Naive thymus-derived CD8-positive, alpha-beta T cell (primary cell): ENCODE results near the gene CCDC57. TPM values are rescaled to one million over a fixed set of nuclear protein-coding genes. Genes with fewer than 3 reads are reported as not detected.

Experiments
- ATAC-seq, 2 donors: fragments of 150-1000 bp; cut with Tn5 transposase in 1 of 2; sonication (Bioruptor Pico), chemical (Tn5 transposase) in 1 of 2; 1 replicate in 1 of 2; 2 replicates in 1 of 2; pipeline ENCODE4 v1.10.0; 2021; ENCODE audit warnings: mild to moderate bottlenecking in 2 of 2, moderate library complexity in 2 of 2
- POLR2A ChIA-PET: fragments of 350-600 bp; sonication (Branson Sonifier 250); formaldehyde crosslinking; loops from one replicate; lab custom pipeline; 2021; ENCODE audit warnings: antibody characterized with exemption; lab: Charles Lee
- DNase-seq, 10 donors: peaks; one replicate each; pipeline versions ENCODE4 v3.0.0 to v3.0.0-alpha.2; 2020 to 2022
- H3K27ac Mint-ChIP-seq, 10 donors: one replicate each; pipeline ENCODE4 v1.8.0; 2020 to 2022; ENCODE audit warnings: mild to moderate bottlenecking in 10 of 10, mixed read lengths in 10 of 10, moderate library complexity in 4 of 10, inconsistent platforms in 1 of 10
- H3K27me3 Mint-ChIP-seq, 5 donors: one replicate each; pipeline ENCODE4 v1.8.0; 2021 to 2022; ENCODE audit warnings: mixed read lengths in 5 of 5
- H3K36me3 Mint-ChIP-seq, 3 donors: one replicate each; pipeline ENCODE4 v1.8.0; 2020 to 2022; ENCODE audit warnings: mixed read lengths in 3 of 3, mild to moderate bottlenecking in 2 of 3, inconsistent platforms in 1 of 3
- H3K4me1 Mint-ChIP-seq, 4 donors: one replicate each; pipeline ENCODE4 v1.8.0; 2021 to 2022; ENCODE audit warnings: mixed read lengths in 4 of 4
- H3K4me3 Mint-ChIP-seq, 10 donors: one replicate each; pipeline ENCODE4 v1.8.0; 2020 to 2022; ENCODE audit warnings: mild to moderate bottlenecking in 10 of 10, mixed read lengths in 10 of 10, moderate library complexity in 6 of 10, inconsistent platforms in 1 of 10
- H3K9me3 Mint-ChIP-seq, 9 donors: one replicate each; pipeline ENCODE4 v1.8.0; 2020 to 2022; ENCODE audit warnings: mixed read lengths in 9 of 9, mild to moderate bottlenecking in 3 of 9, inconsistent platforms in 1 of 9, moderate library complexity in 1 of 9
- polyA plus RNA-seq, 3 donors: library from polyadenylated mRNA; unstranded; fragments of 300-500 nt; fragmentation: Illumina TruSeq; gene quantifications; one replicate each; pipeline ENCODE4 v1.2.3, GENCODE V29; 2021
- total RNA-seq, 8 experiments: library from RNA in 2 of 8; stranded (reverse) in 2 of 8; gene quantifications; one replicate each; pipeline ENCODE4 v1.2.3 and lab custom pipeline; 2021 to 2026

The CCDC57 gene
- total and polyA plus RNA-seq, 5 experiments from 2014 or later: 39.6 to 80.0 (median 53.5) TPM

GRCh38 chr17:82160075-82160474 lies 52.6 kb downstream of the CCDC57 start:
- Mint-ChIP-seq H3K27me3 (no peaks in the 10 kb centered on the region), H3K4me1 (no peaks in the 10 kb centered on the region), H3K36me3 (peaks cover 0 to 36% (median 3%) of the 10 kb centered on the region in 3 donors), H3K4me3 (no peak overlapping the region), H3K27ac (no peak overlapping the region), H3K9me3 (no peaks in the 10 kb centered on the region)
- POLR2A ChIA-PET: no interaction called here
- DNase-seq (no peak), ATAC-seq (no peak)

GRCh38 chr17:82158825-82159224 lies 53.8 kb downstream of the CCDC57 start:
- DNase-seq (no peak), ATAC-seq (no peak)
- no peak overlapping the region for H3K4me3 Mint-ChIP-seq
- H3K27me3 Mint-ChIP-seq: no peaks in the 10 kb centered on the region
- no peak overlapping the region for H3K27ac Mint-ChIP-seq
- no peaks in the 10 kb centered on the region for H3K9me3 Mint-ChIP-seq
- POLR2A ChIA-PET: interaction anchor here (1.5 kb wide), 1 partner anchor 123 kb away, joined by 3 read pairs; no protein-coding TSS in a partner anchor
- H3K4me1 Mint-ChIP-seq: peaks cover 1 to 7% (median 3%) of the 10 kb centered on the region in 4 donors
- H3K36me3 Mint-ChIP-seq: peaks cover 0 to 33% (median 0%) of the 10 kb centered on the region in 3 donors

- peaks cover 5 to 11% (median 5%) of the 10 kb centered on the region in 4 donors for H3K4me1 Mint-ChIP-seq
- peaks cover 0 to 26% (median 0%) of the 10 kb centered on the region in 3 donors for H3K36me3 Mint-ChIP-seq
- H3K4me3 Mint-ChIP-seq: no peak overlapping the region
- H3K27ac Mint-ChIP-seq: no peak overlapping the region
- peak in 1 of 10 donors; percentile 46 for DNase-seq
- no peak for ATAC-seq
- H3K27me3 Mint-ChIP-seq: no peaks in the 10 kb centered on the region
- POLR2A ChIA-PET: interaction anchor here (1.4 to 1.5 kb wide), 2 partner anchors 36 to 121 kb away, joined by 3 to 5 read pairs; no protein-coding TSS in a partner anchor
- no peaks in the 10 kb centered on the region for H3K9me3 Mint-ChIP-seq
Observed at GRCh38 chr17:82157046-82158035, 55.3 kb downstream of the CCDC57 start.

- ATAC-seq (no peak), DNase-seq (peak in 1 of 10 donors; percentile 57)
- POLR2A ChIA-PET: interaction anchor here (0.9 to 1.4 kb wide), 2 partner anchors 36 to 126 kb away, joined by 3 to 5 read pairs; no protein-coding TSS in a partner anchor
- H3K9me3 Mint-ChIP-seq: no peaks in the 10 kb centered on the region
- no peak overlapping the region for H3K4me3 Mint-ChIP-seq
- peak overlapping the region in 1 of 10 donors; percentile 28 for H3K27ac Mint-ChIP-seq
- H3K4me1 Mint-ChIP-seq: peaks cover 5 to 11% (median 5%) of the 10 kb centered on the region in 4 donors
- no peaks in the 10 kb centered on the region for H3K27me3 Mint-ChIP-seq
- peaks cover 0 to 24% (median 0%) of the 10 kb centered on the region in 3 donors for H3K36me3 Mint-ChIP-seq
Observed at GRCh38 chr17:82156284-82156925, 56.2 kb downstream of the CCDC57 start.

- POLR2A ChIA-PET: interaction anchor here (0.9 to 2.5 kb wide), 5 partner anchors 36 to 128 kb away, joined by 3 to 6 read pairs (median 3); partner anchors contain the start of gene DCXR
- ATAC-seq: no peak
- DNase-seq: peak in 1 of 10 donors; percentile 50
- no peak overlapping the region for H3K4me3 Mint-ChIP-seq
- H3K27ac Mint-ChIP-seq: peak overlapping the region in 2 of 10 donors; percentile 51 to 78
- no peaks in the 10 kb centered on the region for H3K9me3 Mint-ChIP-seq
- H3K27me3 Mint-ChIP-seq: no peaks in the 10 kb centered on the region
- peaks cover 5 to 11% (median 5%) of the 10 kb centered on the region in 4 donors for H3K4me1 Mint-ChIP-seq
- H3K36me3 Mint-ChIP-seq: peaks cover 0 to 17% (median 0%) of the 10 kb centered on the region in 3 donors
Observed at GRCh38 chr17:82155606-82156005, 57.0 kb downstream of the CCDC57 start.

- H3K4me1 Mint-ChIP-seq: peaks cover 5 to 11% (median 5%) of the 10 kb centered on the region in 4 donors
- peaks cover 0 to 14% (median 0%) of the 10 kb centered on the region in 3 donors for H3K36me3 Mint-ChIP-seq
- H3K4me3 Mint-ChIP-seq: no peak overlapping the region
- DNase-seq (peak in 1 of 10 donors; percentile 43), ATAC-seq (no peak)
- peak overlapping the region in 5 of 10 donors; percentile 7 to 73 (median 61) for H3K27ac Mint-ChIP-seq
- no peaks in the 10 kb centered on the region for H3K27me3 Mint-ChIP-seq
- POLR2A ChIA-PET: interaction anchor here (1.0 to 2.5 kb wide), 4 partner anchors 35 to 127 kb away, joined by 3 to 6 read pairs (median 4); partner anchors contain the start of gene DCXR
- H3K9me3 Mint-ChIP-seq: no peaks in the 10 kb centered on the region
Observed at GRCh38 chr17:82154881-82155331, 57.7 kb downstream of the CCDC57 start.

GRCh38 chr17:82153745-82154375 lies 58.8 kb downstream of the CCDC57 start:
- no peaks in the 10 kb centered on the region for H3K27me3 Mint-ChIP-seq
- POLR2A ChIA-PET: interaction anchor here (0.6 to 2.5 kb wide), 6 partner anchors 18 to 124 kb away, joined by 3 to 6 read pairs (median 3); partner anchors contain the start of gene DCXR
- H3K9me3 Mint-ChIP-seq: no peaks in the 10 kb centered on the region
- no peak overlapping the region for H3K4me3 Mint-ChIP-seq
- DNase-seq (peak; percentile 70 to 91 (median 83)), ATAC-seq (peak; percentile 98 to 99)
- peaks cover 5 to 11% (median 5%) of the 10 kb centered on the region in 4 donors for H3K4me1 Mint-ChIP-seq
- peak overlapping the region in 9 of 10 donors; percentile 31 to 95 (median 91) for H3K27ac Mint-ChIP-seq
- H3K36me3 Mint-ChIP-seq: peaks cover 0 to 6% (median 0%) of the 10 kb centered on the region in 3 donors

GRCh38 chr17:82153295-82153691 lies 59.3 kb downstream of the CCDC57 start:
- Mint-ChIP-seq H3K9me3 (no peaks in the 10 kb centered on the region), H3K27ac (peak overlapping the region in 7 of 10 donors; percentile 76 to 95 (median 92)), H3K4me1 (peaks cover 5 to 11% (median 5%) of the 10 kb centered on the region in 4 donors), H3K27me3 (no peaks in the 10 kb centered on the region), H3K36me3 (peaks cover 0 to 4% (median 0%) of the 10 kb centered on the region in 3 donors), H3K4me3 (no peak overlapping the region)
- DNase-seq: peak in 2 of 10 donors; percentile 5 to 22
- POLR2A ChIA-PET: interaction anchor here (0.9 to 2.5 kb wide), 4 partner anchors 17 to 116 kb away, joined by 3 to 6 read pairs (median 4); partner anchors contain the start of gene DCXR
- no peak for ATAC-seq

GRCh38 chr17:82152556-82153294 lies 59.9 kb downstream of the CCDC57 start:
- peak overlapping the region in 4 of 10 donors; percentile 22 to 95 (median 72) for H3K27ac Mint-ChIP-seq
- no peak overlapping the region for H3K4me3 Mint-ChIP-seq
- no peak for ATAC-seq
- no peaks in the 10 kb centered on the region for H3K27me3 Mint-ChIP-seq
- peaks cover 5 to 11% (median 5%) of the 10 kb centered on the region in 4 donors for H3K4me1 Mint-ChIP-seq
- DNase-seq: peak in 1 of 10 donors; percentile 52
- POLR2A ChIA-PET: interaction anchor here (1.2 to 2.5 kb wide), 5 partner anchors 25 to 122 kb away, joined by 3 to 9 read pairs (median 6); partner anchors contain the start of genes DCXR, FASN and RAC3
- H3K36me3 Mint-ChIP-seq: peaks cover 0 to 4% (median 0%) of the 10 kb centered on the region in 3 donors
- no peaks in the 10 kb centered on the region for H3K9me3 Mint-ChIP-seq

GRCh38 chr17:82152114-82152513 lies 60.5 kb downstream of the CCDC57 start:
- H3K4me3 Mint-ChIP-seq: no peak overlapping the region
- H3K27ac Mint-ChIP-seq: peak overlapping the region in 4 of 10 donors; percentile 48 to 77 (median 60)
- H3K36me3 Mint-ChIP-seq: peaks cover 0 to 5% (median 0%) of the 10 kb centered on the region in 3 donors
- ATAC-seq (no peak), DNase-seq (peak in 1 of 10 donors; percentile 26)
- H3K27me3 Mint-ChIP-seq: no peaks in the 10 kb centered on the region
- no peaks in the 10 kb centered on the region for H3K9me3 Mint-ChIP-seq
- POLR2A ChIA-PET: interaction anchor here (1.2 to 1.8 kb wide), 4 partner anchors 25 to 121 kb away, joined by 4 to 9 read pairs (median 7); partner anchors contain the start of genes FASN and RAC3
- peaks cover 5 to 11% (median 6%) of the 10 kb centered on the region in 4 donors for H3K4me1 Mint-ChIP-seq
